ENCODE measurements around the gene COQ2. TPM values are rescaled to one million over a fixed set of nuclear protein-coding genes. Genes with fewer than 3 reads are reported as not detected.

Gene COQ2
- total RNA-seq, 1 donor from 2014 or later: 19.2 TPM

- Mint-ChIP-seq H3K4me1 (ENCODE audit: low read depth) (no peaks in the 10 kb centered on the region), H3K27ac (no peak overlapping the region), H3K4me3 (ENCODE audit: low read depth) (no peak overlapping the region), H3K36me3 (ENCODE audit: insufficient read depth) (peaks cover 8% of the 10 kb centered on the region), H3K9me3 (ENCODE audit: low read depth) (no peaks in the 10 kb centered on the region), H3K27me3 (no peaks in the 10 kb centered on the region)
- DNase-seq (ENCODE audit: low spot score, unreplicated experiment): no peak
- no peak for TF ChIP-seq CTCF (IDR thresholded peaks at IDR 0.05; ENCODE audit: unreplicated experiment)
These were observed 16.1 kb downstream of the COQ2 start for GRCh38 chr4:83268491-83268890.

DNA sequence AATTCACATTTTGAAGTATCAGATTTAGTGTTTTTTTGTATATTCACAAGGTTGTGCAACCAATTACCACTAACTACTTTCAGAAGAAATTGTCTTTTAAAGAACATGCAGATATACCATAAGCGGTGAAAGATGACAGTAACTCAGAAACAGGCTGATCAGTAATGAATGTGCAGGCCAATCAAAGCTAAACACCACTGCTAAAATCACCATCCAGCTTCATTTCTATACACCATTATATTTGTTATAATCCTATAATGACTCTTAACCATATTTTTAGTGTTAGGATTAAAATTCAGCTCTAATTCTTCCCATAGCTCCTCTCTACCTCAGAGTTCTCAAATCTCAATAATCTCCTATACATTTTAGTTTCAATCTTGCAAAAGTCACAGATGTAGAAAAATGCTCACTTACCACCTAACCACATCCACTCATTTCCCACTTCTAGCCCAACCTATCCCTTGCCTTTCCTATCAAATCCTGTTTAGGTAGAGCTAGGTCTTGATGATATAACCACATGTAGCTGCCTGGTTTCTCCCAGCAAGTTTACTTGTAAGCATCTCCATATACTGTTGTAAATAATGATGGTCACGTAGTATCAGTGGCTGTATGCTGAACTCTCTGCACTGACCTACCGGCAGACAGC lies 16.6 kb downstream of the COQ2 start:
- Mint-ChIP-seq H3K27ac (no peak overlapping the region), H3K4me1 (ENCODE audit: low read depth) (no peaks in the 10 kb centered on the region), H3K9me3 (ENCODE audit: low read depth) (no peaks in the 10 kb centered on the region), H3K27me3 (no peaks in the 10 kb centered on the region), H3K36me3 (ENCODE audit: insufficient read depth) (peaks cover 8% of the 10 kb centered on the region), H3K4me3 (ENCODE audit: low read depth) (no peak overlapping the region)
- no peak for TF ChIP-seq CTCF (IDR thresholded peaks at IDR 0.05; ENCODE audit: unreplicated experiment)
- DNase-seq (ENCODE audit: low spot score, unreplicated experiment): no peak

DNA sequence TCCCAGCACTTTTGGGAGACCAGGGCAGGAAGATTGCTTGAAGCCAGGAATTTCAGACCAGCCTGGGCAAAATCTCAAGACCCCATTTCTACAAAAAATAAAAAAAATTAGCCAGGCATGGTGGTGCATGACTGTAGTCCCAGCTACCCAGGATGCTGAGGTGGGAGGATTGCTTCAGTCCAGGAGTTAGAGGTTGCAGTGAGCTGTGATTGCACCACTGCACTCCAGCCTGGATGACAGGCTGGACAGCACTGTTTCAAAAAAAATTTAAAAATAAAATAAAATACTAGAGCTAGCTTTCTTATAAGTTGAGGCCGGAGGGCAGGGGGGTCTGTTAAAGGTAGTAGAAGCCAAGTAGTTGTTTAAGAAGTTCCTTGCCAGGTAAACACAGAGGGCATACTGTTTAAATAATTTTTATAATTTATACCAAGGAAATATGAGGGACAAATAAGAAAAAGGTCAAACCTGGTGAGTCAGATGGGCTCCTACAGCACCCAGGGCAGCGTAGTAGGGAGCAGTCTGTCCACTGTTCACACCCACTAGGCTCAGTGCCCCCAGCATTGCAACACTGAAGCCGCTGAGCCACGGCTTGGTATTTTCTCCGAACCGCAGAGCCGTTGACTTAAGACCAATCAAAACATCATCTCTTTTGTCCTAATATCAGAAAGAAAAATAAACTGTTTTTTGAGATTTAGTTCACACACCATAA lies 17.3 kb downstream of the COQ2 start:
- Mint-ChIP-seq H3K4me1 (ENCODE audit: low read depth) (no peaks in the 10 kb centered on the region), H3K27ac (no peak overlapping the region), H3K27me3 (no peaks in the 10 kb centered on the region), H3K9me3 (ENCODE audit: low read depth) (no peaks in the 10 kb centered on the region), H3K4me3 (ENCODE audit: low read depth) (no peak overlapping the region), H3K36me3 (ENCODE audit: insufficient read depth) (peaks cover 8% of the 10 kb centered on the region)
- DNase-seq (ENCODE audit: low spot score, unreplicated experiment): no peak
- TF ChIP-seq CTCF (IDR thresholded peaks at IDR 0.05; ENCODE audit: unreplicated experiment): no peak

DNA sequence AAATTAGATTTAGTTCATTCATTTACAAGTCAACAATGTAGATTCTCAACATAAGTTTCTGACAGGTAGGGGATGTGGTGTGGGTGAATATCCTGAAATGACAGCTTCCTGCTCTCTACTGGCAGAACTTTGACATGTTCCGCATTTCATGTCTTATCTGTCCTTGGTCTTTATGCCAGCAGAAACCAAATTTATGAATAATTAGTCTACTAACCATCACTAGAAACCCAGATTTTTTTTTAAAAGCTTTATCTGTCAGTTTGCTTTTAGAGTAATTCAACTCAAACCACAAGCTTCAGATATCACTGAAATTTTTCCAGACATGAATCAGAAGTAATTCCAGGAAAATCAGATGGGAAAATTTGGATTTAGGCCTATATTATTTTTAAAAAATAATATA lies 17.9 kb downstream of the COQ2 start:
- Mint-ChIP-seq H3K27ac (no peak overlapping the region), H3K27me3 (no peaks in the 10 kb centered on the region), H3K36me3 (ENCODE audit: insufficient read depth) (peaks cover 9% of the 10 kb centered on the region), H3K4me1 (ENCODE audit: low read depth) (no peaks in the 10 kb centered on the region), H3K9me3 (ENCODE audit: low read depth) (no peaks in the 10 kb centered on the region), H3K4me3 (ENCODE audit: low read depth) (no peak overlapping the region)
- no peak for TF ChIP-seq CTCF (IDR thresholded peaks at IDR 0.05; ENCODE audit: unreplicated experiment)
- no peak for DNase-seq (ENCODE audit: low spot score, unreplicated experiment)

GRCh38 chr4:83263106-83263505 lies 21.5 kb downstream of the COQ2 start:
- Mint-ChIP-seq H3K27ac (no peak overlapping the region), H3K4me3 (ENCODE audit: low read depth) (no peak overlapping the region), H3K27me3 (no peaks in the 10 kb centered on the region), H3K9me3 (ENCODE audit: low read depth) (no peaks in the 10 kb centered on the region), H3K4me1 (ENCODE audit: low read depth) (no peaks in the 10 kb centered on the region), H3K36me3 (ENCODE audit: insufficient read depth) (peaks cover 8% of the 10 kb centered on the region)
- DNase-seq (ENCODE audit: low spot score, unreplicated experiment): no peak
- TF ChIP-seq CTCF (IDR thresholded peaks at IDR 0.05; ENCODE audit: unreplicated experiment): no peak
